ENCODE measurements around the gene CHST10.

The CHST10 gene

DNA sequence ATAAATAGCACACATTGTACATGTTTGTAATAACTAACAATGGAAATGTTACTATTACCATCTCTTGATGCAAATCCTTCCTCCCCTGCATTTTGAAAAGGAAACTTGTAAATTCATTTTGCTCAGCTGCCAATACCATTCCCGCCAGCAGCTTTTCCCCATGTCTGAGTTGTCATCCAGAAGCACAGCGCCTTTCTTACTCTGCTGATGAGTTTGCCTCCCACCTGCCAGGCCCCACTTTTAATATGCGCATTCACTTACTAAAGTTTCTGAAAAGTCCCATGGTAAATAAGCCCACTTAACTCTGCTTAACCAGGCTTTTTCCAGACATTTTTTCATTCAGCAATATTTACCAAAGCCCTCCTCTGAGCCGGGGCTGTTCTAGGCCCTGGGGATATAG lies 3.9 kb downstream of the CHST10 start:
- DNase-seq: no peak

DNA sequence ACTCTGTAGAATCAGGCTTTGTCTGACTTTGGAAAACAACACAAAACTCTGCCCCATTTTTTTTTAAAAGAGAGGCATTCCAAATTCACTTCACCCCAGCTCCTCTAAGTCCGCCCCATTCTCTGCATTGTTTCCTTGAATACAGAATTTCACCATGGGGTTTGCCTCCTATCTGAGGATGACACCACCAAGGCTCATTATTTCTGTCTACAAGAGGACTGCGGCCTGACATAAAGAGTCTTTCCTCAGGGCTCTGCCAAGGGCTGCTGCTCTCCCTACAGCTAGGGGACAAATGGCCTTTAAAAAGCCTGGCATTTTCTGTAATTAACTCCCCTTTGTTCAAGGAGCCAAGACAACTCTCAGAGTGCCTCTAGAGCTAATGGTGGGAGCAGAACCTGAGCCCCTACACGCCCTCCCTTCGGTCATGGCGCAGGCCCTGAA lies 4.6 kb downstream of the CHST10 start:
- DNase-seq: no peak

DNA sequence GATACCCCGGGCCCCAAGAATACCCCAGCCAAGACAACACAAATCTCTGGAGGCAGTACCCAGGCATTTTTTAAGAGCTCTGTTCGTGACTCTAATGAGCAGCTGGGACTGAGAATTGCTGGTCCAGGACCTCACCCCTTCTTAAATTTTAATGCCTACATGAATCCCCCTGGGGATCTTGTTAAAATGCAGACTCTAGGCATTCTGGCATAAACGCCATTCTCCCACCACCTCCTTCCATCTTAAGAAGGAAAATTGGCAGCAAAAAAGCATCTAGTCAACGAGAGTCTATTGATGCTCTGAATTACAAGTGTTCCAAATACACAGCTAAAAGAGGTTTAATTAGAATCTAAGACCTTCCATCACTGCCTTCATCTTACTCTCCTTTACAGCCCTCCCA lies 5.0 kb downstream of the CHST10 start:
- DNase-seq: no peak

DNA sequence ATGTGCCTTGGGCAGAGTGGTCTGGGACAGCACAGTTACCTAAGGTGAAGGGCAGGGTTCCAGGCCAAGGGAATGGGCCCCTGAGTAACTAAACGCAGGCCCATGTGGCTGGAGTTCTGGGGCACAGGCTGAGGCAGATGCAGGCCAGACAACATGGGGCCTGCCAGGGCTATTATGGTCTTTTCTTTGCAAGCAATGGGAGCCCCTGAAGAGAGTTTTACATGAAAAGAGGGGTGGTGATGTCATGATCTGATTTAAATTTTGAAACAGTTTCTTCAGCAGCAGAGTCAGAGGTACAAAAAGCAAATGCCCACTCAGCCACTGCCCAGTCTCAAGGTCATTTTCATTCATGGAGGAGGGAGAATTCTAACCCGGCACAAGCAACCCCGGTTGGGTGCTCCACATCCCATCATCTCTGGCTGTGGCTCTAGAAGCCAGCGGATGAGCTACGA lies 5.6 kb downstream of the CHST10 start:
- no peak for DNase-seq

DNA sequence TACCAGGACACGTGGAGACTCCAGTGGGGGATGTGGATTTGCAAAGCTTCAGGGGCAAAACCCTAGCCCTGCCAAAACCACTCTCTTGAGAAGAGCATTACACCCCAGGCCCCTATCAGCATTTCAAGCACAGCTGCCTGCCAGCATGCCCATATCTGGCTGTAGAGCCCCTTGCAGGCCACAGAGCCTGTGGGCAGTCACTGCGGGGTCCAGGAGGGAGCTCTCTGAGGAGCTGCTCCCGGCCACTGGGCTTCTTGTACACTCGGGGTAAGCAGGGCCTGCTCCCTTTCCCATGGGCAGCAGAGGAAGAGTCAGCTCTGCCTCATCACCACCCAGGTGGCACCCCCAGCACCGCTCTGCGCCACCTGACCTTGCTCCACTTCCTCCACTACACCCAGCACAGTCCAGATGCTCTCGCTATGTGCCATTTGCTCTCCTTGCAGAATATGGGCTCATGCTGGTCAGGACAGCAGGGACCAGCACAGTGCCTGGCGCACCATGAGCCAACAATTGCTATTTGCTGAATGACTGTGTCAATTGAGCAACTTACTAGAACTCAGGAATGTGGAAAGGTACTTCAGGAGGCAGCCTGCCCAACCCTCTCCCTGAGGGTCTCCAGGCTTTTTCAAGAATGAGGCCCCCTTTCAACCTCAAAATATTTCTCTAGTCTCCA lies 7.4 kb downstream of the CHST10 start:
- DNase-seq: no peak

DNA sequence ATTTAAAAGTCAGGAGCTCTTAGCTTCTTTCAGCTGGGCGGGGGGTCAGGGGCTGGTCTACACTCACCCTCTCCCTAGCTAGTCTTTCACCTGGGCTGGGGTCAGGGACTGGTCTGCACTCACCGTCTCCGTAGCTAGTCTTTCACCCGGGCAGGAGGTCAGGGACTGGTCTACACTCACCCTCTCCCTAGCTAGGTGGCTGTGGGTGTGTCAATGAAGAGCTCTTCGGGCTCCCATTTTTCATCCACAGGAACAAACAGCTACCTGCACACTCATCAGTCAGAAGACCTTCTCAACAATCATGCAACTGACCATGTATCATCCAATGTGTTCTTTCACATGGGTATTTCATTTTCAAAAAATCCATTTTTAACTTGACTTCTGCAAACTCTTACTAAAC lies 8.0 kb downstream of the CHST10 start:
- no peak for DNase-seq

DNA sequence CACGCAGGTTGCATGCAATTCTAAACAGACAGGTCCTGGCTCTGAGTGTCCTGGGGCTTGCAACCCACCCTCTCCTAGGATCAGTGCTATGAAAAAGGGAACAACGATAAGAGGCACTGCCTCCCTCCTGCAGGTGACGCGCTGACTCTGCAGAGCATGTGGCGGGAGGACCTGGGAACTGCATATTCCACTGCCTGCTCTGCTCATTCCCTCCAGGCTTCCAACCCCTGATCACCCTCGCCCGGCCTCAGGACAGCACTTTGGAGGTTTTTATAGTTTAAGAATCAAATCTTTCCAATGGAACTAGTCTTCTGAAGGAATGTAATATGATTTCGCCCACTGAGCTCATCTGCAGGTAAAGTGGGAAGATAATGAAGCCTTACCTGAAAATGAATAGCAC lies 8.5 kb downstream of the CHST10 start:
- DNase-seq: no peak

DNA sequence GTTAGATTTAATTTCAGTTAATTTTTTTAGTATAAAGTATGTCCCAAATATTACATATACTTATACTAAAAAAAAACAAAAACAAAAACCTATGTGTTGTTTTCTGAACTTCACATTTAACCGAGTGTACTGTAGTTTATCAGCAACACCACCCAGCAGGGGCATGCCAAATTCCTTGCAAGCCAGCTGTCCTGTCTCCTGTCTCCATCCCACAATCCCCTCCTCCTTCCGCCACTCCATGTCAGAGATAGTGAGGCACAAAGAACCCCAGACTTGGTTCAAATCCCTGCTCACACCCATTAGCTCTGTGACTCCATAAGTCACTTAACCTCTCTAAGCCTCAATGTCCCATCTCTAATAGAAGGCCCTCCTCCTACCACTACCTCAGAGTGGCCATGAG lies 9.4 kb downstream of the CHST10 start:
- DNase-seq: no peak

DNA sequence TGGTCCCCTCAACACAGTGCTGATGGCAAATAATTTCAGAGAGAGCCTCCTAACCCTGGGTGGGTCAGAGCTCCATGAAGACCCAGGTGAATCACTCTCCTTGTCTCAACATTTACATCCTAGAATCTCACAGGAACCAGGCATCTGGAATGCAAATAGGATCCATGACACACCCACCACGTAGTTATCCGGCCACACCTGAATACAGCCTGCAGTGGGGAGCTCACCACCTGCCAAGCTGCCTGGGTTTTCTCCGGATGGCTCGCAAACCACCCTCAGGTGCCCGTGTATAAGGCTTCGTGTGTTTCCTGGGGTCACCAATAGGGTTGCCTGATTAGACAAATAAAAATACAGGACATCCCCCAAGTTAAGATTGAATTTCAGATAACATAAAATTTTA lies 9.9 kb downstream of the CHST10 start:
- no peak for DNase-seq

DNA sequence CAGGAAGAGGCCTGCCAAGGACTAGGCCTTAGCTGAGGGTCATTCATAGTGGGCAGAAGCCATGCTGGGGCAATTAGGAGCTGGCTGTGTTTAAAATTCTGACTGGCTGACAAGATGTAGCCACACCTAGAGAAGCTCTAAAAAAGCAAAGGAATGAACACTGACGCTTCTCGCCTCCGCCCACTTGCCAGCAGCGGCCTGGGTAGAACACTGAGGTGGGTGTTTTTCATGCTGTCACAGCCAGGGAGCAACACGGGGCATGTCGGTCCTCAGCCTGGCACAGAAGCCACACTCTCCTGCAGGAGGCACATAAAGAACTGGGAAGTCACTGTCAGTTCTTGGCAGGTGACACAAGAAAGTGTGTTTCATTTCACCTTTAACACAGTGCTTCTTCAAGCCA lies 10.4 kb downstream of the CHST10 start:
- DNase-seq: no peak

DNA sequence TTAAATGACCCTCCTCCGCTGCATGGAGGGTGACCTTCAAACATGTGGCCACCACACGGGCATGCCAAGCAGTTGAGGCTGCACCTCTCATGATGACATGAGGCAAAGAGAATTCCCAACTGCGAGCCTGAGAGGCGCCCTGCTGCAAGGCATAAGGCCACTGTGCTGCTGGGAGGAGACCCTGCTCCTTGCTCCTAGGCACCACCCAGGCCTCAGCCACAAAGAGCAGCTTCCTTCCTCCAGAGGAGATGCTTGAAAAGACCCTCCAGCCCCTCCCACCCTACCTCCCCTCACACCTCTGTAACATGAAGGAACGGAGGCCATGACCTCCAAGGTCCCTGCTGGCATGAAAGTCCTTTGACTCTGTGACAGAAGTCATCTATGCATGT lies 11.4 kb downstream of the CHST10 start:
- DNase-seq: no peak

DNA sequence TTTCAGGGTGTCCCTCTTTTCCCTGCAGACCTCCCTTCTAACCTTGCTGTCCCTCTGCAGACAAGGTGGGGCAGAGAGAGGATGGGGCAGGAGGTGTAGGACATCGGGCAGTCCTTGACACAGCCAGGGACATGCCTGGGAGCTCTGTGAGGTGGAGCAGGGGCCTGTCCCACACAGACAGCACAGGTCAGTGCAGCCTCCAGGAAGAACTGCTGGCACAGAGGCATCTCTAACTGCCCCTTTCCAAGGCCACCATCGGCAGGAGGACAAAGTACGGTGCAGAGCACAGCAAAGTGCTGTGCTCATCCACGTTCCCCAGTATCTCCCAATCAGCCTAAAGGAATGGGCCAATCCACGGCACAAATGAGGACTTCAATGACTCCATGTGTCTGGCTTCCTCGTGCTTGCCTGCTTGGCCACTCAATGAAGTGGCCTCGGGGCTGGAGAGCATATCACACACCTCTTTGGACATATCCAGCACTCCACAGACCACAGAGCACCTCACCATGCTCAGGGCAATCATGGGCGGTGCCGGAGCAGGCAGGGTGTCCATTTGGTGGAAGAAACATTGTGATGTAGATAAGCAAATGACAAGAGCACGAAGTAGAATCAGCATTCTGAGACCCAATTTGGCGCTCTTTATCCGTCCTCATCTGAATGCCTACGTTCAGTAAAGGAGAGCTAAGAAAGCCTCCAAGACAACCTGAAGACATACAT lies 11.9 kb downstream of the CHST10 start:
- no peak for DNase-seq

DNA sequence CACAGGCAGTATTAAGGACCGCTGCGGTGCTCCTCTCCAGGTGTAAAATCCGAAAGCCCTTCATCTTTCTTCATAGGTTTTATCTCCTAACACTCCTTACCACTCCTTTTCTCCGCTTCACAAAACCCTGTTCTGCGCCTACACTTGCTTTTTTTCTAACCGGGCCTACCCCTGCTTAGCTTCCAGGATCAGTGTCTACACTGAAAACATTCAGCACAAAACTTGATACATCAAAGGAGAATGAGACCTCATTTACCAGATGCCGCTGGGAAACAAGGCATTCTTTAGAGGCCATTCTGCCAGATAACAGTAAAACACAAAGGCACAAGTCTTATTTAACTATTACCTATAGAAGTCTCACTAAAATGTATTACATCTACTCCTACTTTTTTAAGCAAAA lies 13.1 kb downstream of the CHST10 start:
- no peak for DNase-seq

DNA sequence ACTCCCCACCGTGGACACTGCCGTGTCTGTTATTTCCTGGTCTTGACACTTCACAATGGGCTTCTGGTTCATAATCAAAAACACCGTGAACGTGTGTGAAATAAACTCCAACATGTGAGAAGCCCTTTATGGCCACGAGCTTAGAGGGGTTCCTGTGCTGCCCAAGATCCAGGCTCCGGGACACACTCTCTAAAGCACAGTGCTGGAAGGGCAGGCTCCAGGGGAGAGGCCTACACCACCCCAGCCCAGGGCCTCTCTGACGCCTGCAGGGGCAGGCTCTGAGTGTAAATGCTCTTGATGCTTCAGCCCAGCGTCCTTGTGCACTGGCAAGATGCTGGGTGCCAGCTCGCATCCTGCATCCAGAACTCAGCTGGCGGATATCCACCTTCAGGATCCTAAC lies 13.7 kb downstream of the CHST10 start:
- no peak for DNase-seq

DNA sequence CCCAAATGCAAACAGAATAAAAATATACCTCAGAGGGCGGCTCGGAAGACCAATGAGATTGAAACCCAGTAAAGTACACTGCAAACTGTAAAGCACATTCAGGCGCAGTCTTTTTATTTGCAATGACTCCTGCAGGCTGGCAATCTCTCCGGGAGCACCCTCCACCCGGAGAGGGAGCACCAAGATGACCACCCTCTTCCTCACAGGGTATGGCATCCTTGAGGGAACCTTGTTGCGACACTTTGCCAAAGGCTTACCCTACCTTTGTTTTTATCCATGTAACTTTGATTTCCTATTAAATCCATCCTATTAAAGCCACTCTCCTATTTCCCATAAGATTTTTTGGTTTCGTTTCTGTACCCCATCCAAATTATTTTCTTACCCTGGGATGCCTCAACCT lies 16.2 kb downstream of the CHST10 start:
- DNase-seq: no peak

DNA sequence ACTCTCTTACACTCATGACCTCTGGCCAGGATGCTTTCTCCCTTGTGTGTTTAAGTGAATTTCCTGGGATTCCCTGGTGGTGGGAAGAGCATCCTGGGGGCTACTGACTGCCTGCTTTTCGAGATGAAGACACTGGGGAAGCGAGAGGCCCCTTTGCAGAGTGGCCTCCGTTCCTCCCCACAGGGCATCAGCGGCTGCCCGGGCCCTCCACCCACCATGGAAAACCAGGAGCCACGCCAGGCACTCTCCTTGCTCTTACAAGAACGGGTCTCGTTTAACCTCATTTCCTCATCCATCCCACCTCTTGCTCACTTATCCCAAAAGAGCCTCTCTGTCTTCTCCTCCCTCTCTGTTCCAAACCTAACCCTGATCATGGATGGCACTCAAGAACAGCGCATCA lies 17.8 kb downstream of the CHST10 start:
- DNase-seq: no peak

DNA sequence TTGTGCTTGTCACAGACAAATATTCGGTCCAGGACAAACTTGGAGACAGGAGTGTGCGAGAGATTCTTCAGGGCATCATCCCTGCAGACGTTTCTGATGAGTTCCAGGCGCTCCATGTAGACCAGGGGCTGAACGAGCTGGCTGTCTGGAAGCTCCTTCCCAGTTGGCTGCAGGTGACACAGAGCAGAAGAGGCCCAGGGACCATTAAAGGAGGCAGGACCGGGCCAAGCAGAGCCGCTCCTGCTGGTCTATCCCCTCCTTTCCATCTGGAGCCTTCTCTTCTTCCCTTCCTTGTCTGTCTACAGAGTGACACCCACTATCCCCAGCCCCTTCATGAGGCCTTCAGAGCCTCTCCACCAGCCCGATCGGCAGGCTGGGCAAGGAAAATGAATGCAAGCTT lies 19.5 kb downstream of the CHST10 start:
- no peak for DNase-seq

DNA sequence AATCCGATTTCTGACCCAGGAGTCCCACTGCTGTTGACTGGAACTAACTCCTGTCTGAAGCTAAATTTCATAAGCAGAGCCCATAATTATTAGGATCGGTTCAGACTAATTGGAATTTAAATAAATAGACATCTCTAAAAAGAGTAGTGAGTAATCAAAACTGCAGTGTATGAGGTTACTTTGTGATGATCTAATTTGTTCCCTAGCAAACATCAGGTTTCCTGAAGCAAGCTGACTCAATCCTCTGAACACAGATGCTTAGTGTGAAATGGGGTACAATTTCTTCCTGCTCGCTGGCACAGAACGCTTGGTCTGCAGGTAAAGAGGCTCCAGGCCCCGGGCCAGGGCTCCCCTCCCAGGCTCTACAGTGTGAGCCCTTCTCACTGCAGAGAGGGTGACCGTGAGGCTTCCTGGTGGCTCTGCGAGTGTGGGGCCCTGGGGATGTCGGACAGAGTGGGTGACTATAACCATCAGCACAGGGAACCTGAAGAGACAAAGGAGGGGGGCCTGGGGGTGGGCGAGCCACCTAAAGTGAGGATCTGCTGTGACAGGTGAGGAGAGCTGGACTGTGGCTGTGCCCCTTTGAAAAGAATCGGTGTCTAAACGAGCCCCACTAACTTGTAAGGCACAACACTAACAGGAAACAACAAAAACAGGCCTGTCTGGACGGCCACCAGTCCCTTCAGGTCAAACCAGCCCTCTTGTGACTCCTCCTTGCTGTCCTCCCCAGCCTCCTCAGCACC lies 20.2 kb downstream of the CHST10 start:
- DNase-seq: no peak

DNA sequence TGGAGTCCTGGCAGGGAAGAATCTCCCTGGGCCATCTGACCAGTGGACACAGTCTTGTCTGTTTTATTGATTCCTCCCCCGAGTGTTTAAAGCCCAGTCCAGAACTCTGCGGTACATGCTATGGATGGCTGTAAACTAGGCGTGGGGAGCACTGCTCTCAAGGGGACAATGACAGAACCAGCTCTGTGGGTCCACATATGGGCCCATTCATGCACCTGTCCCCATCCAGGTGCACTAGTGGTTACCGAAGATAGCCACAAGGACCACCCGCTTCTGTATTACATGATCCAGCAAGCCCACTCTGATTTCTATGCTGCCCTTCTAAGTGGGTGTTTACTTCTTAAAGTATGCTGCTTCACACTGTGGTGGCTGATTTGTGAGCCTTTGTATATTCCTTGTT lies 21.0 kb downstream of the CHST10 start:
- no peak for DNase-seq

DNA sequence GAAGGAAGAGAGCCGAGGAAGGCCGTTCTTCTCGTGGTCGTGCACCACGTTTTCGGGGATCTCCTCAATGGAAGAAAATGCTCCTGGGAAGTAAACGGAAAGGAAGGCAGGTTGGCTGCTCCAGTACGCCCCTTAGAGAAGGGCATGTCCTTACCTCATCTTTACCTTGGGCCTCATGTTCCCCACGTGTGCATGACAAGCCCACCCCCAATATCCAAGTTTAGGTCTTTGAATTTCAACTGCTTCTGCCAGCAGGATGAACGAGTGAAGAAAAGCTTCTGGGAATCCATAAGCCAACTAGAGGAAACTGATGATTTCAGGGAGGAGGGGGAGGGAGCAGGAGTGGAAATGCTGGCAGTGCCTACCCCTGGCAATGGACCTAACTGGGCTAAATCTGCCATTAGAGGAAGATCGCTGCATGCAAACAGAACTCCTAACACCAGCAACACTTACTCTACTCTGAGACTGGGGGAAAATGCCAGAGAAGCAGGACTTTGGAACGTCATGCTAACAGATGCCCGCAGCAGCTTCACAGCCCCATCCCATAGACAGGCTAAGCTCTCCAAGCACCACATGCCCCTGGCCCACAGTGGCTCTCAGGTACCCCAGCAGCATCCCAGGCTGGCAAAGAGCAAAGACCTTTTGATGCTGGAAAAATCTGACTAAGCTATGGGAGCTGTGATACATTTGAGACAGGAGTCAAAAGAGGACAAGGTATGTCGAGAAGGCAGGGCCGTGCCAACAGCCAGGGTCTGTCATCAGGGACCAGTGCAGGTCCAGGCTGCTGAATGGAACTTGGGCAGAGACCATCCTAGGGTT lies 21.7 kb downstream of the CHST10 start:
- no peak for DNase-seq

DNA sequence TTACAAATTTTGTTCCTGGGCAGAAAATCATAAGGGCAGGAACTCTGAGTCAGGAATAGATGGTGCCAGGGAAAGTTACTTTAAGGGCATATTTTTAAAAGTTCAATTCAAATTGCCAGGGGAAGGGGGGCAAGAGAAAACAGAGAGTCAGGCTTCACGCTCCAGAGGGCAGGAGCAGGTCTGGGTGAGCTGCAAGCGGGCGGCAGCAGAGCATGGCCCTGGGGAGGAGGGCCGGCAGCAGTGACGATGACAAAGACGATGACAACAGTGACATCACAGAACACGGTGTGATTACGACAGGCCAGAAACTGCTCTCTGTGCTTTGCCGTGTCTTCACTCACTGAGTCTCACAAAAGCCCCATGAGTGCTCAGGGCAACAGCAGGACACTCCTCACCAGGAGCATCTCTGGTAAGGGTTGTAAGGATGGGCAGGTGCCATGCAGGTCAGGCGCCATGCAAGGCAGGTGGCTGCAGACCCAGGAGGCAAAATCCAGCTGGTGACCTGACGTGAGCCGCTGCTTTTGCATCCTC lies 23.3 kb downstream of the CHST10 start:
- DNase-seq: no peak

DNA sequence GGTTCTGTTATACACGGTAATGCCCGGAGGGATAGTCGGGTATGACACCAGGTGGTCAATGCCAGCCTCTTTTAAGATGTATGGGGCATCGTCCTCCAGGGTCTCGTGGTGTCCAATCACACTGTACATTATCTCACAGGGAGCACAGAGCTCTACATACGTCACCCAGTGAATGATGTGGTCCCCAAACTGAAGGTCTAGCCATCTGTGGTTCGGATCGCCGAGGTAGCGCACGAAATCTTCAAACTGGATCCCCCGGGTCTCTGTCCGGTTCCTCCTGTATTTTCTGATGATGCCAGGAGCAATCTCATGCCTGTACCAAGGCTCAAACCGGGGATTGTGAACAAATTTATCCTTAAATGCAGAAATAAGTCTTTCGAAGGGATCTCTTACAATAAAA lies 24.1 kb downstream of the CHST10 start:
- no peak for DNase-seq

DNA sequence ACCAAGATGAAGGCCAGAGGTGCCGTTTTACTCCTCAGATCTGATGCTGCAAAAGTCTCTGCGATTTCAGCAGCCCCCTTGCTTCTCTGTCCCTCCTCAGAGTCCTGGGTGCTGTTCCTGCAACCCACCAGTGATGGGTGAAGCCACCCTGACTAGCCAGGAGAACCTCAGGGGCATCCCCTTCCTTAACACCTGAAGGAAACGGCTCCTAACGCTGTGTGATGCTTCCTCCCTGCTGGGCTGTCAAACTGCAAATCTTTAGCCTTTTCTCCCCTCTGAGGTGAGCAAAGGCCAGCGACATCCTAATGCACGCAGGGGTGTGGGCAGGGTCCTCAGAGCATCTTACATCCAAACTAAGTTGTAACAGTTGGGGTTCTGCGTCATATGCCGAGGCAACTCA lies 24.8 kb downstream of the CHST10 start:
- no peak for DNase-seq

Measured in stimulated activated CD4-positive, alpha-beta T cell treated with anti-CD3 and anti-CD28 coated beads, Interleukin-15, amount 100 ng/mL, for 24 hours (primary cell).